ENCODE measurements around the gene UCK1.

Gene UCK1

GRCh38 chr9:131545786-131546335, 14.8 kb upstream of the UCK1 start:
- no peak for DNase-seq
- no peak for TF ChIP-seq CTCF (IDR thresholded peaks at IDR 0.05)
- Mint-ChIP-seq H3K4me3 (no peak overlapping the region), H3K4me1 (peaks cover 9% of the 10 kb centered on the region), H3K9me3 (peaks cover 69% of the 10 kb centered on the region), H3K27ac (no peak overlapping the region), H3K36me3 (ENCODE audit: low read depth) (peaks cover 11% of the 10 kb centered on the region), H3K27me3 (ENCODE audit: low read depth, poor library complexity) (peaks cover 13% of the 10 kb centered on the region)

GRCh38 chr9:131545003-131545785, 14.1 kb upstream of the UCK1 start, which contains the start of gene PRRT1B:
Gene PRRT1B (plus strand): TSS chr9:131545523. CDS start chr9:131545616, 93 bp downstream.
- Mint-ChIP-seq H3K4me3 (no peak within 1 kb of the TSS), H3K9me3 (peaks cover 71% of the 10 kb centered on the region), H3K36me3 (ENCODE audit: low read depth) (peaks cover 11% of the 10 kb centered on the region), H3K27me3 (ENCODE audit: low read depth, poor library complexity) (peaks cover 14% of the 10 kb centered on the region), H3K27ac (no peak within 1 kb of the TSS), H3K4me1 (peaks cover 9% of the 10 kb centered on the region)
- TF ChIP-seq CTCF (IDR thresholded peaks at IDR 0.05) = no peak
- DNase-seq = no peak

GRCh38 chr9:131543141-131543540, 12.1 kb upstream of the UCK1 start:
- peaks cover 9% of the 10 kb centered on the region for H3K4me1 Mint-ChIP-seq
- H3K27me3 Mint-ChIP-seq (ENCODE audit: low read depth, poor library complexity) = peaks cover 14% of the 10 kb centered on the region
- TF ChIP-seq CTCF (IDR thresholded peaks at IDR 0.05) = no peak
- no peak overlapping the region for H3K4me3 Mint-ChIP-seq
- H3K9me3 Mint-ChIP-seq = peaks cover 58% of the 10 kb centered on the region
- no peak for DNase-seq
- H3K36me3 Mint-ChIP-seq (ENCODE audit: low read depth) = peaks cover 11% of the 10 kb centered on the region
- no peak overlapping the region for H3K27ac Mint-ChIP-seq

GRCh38 chr9:131539223-131539923, 8.3 kb upstream of the UCK1 start:
- no peak for TF ChIP-seq CTCF (IDR thresholded peaks at IDR 0.05)
- DNase-seq = no peak
- no peak overlapping the region for H3K4me3 Mint-ChIP-seq
- peaks cover 57% of the 10 kb centered on the region for H3K9me3 Mint-ChIP-seq
- H3K27me3 Mint-ChIP-seq (ENCODE audit: low read depth, poor library complexity) = peaks cover 11% of the 10 kb centered on the region
- peaks cover 2% of the 10 kb centered on the region for H3K36me3 Mint-ChIP-seq (ENCODE audit: low read depth)
- peaks cover 7% of the 10 kb centered on the region for H3K4me1 Mint-ChIP-seq
- H3K27ac Mint-ChIP-seq = no peak overlapping the region

GRCh38 chr9:131537946-131538345, 6.9 kb upstream of the UCK1 start:
- Mint-ChIP-seq H3K27me3 (ENCODE audit: low read depth, poor library complexity) (peaks cover 11% of the 10 kb centered on the region), H3K9me3 (peaks cover 43% of the 10 kb centered on the region), H3K4me1 (peaks cover 9% of the 10 kb centered on the region), H3K4me3 (no peak overlapping the region), H3K36me3 (ENCODE audit: low read depth) (no peaks in the 10 kb centered on the region), H3K27ac (no peak overlapping the region)
- DNase-seq = no peak
- TF ChIP-seq CTCF (IDR thresholded peaks at IDR 0.05) = no peak

Measured in nephron progenitor cell (in vitro differentiated cells).